GM23338 (cell line): ENCODE data around the gene KCNIP1. TPM values are rescaled to one million over a fixed set of nuclear protein-coding genes. Genes with fewer than 3 reads are reported as not detected.
A peak's percentile ranks its signal among the peaks of the same experiment; 100 is the strongest.
"Not testable (repeated sequence)": the region's sequence is repeated elsewhere in the genome, so short reads cannot be mapped to it uniquely, and the experiment has no call there.

ENCODE experiments used
- ATAC-seq: fragments of 200-7000 bp; cut with Tn5 transposase; 3 replicates; pipeline ENCODE4 v1.9.1; 2020
- DNase-seq: peaks from one replicate; pipeline ENCODE4 v3.0.0-alpha.2; 2015; ENCODE audit warnings: low spot score
- H2AFZ ChIP-seq: fragments of 200-600 bp; sonication (generic); 2 replicates; pipeline ENCODE4 v1.8.0; 2016; ENCODE audit warnings: antibody characterized with exemption, mild to moderate bottlenecking, moderate library complexity
- H3F3A ChIP-seq: fragments of 200-600 bp; sonication (generic); replicated peaks from 2 replicates; pipeline ENCODE4 v1.8.0; 2017; ENCODE audit warnings: antibody characterized with exemption, mixed run types, low read depth
- H3K27ac ChIP-seq: fragments of 200-600 bp; sonication (generic); 2 replicates; pipeline ENCODE4 v1.6.1; 2016; ENCODE audit warnings: low read depth
- H3K27me3 ChIP-seq: fragments of 200-600 bp; sonication (generic); 2 replicates; pipeline ENCODE4 v1.8.0; 2016; ENCODE audit warnings: mild to moderate bottlenecking, mixed run types, moderate library complexity; ENCODE audit not compliant: insufficient read depth
- H3K36me3 ChIP-seq: fragments of 200-600 bp; sonication (generic); 2 replicates; pipeline ENCODE4 v1.8.0; 2016; ENCODE audit warnings: mild to moderate bottlenecking; ENCODE audit not compliant: insufficient read depth
- H3K4me1 ChIP-seq: fragments of 200-600 bp; sonication (generic); 2 replicates; pipeline ENCODE4 v1.8.0; 2016; ENCODE audit warnings: mild to moderate bottlenecking, moderate library complexity; ENCODE audit not compliant: insufficient read depth
- H3K4me2 ChIP-seq: fragments of 200-600 bp; sonication (generic); 2 replicates; pipeline ENCODE4 v1.7.1; 2017; ENCODE audit warnings: mixed run types
- H3K4me3 ChIP-seq: fragments of 200-600 bp; sonication (generic); 2 replicates; pipeline ENCODE4 v1.6.1; 2016; ENCODE audit warnings: mixed run types
- H3K79me2 ChIP-seq: fragments of 200-600 bp; sonication (generic); replicated peaks from 2 replicates; pipeline ENCODE4 v1.8.0; 2017; ENCODE audit warnings: mild to moderate bottlenecking; ENCODE audit not compliant: insufficient read depth
- H3K9me2 ChIP-seq: fragments of 200-600 bp; sonication (generic); 2 replicates; pipeline ENCODE4 v1.8.0; 2017; ENCODE audit not compliant: insufficient read depth
- H4K20me1 ChIP-seq: fragments of 200-600 bp; sonication (generic); replicated peaks from 2 replicates; pipeline ENCODE4 v1.8.0; 2017; ENCODE audit warnings: mild to moderate bottlenecking; ENCODE audit not compliant: insufficient read depth
- H3K27ac Mint-ChIP-seq: 2 replicates; pipeline ENCODE4 v1.8.0; 2020; ENCODE audit warnings: inconsistent platforms, mild to moderate bottlenecking, moderate library complexity, mixed read lengths
- H3K27me3 Mint-ChIP-seq: 3 replicates; pipeline ENCODE4 v1.8.0; 2022; ENCODE audit warnings: low read depth, mild to moderate bottlenecking, moderate library complexity, mixed read lengths, inconsistent platforms; ENCODE audit not compliant: insufficient read depth, poor library complexity
- H3K36me3 Mint-ChIP-seq: 3 replicates; pipeline ENCODE4 v1.8.0; 2021; ENCODE audit warnings: low read depth, mild to moderate bottlenecking, inconsistent platforms, moderate library complexity, mixed read lengths
- H3K4me1 Mint-ChIP-seq: 3 replicates; pipeline ENCODE4 v1.8.0; 2020; ENCODE audit warnings: mild to moderate bottlenecking, inconsistent platforms, mixed read lengths
- H3K4me3 Mint-ChIP-seq: 3 replicates; pipeline ENCODE4 v1.8.0; 2021; ENCODE audit warnings: moderate library complexity, mild to moderate bottlenecking, inconsistent platforms, mixed read lengths
- H3K9me3 Mint-ChIP-seq: 3 replicates; pipeline ENCODE4 v1.8.0; 2020; ENCODE audit warnings: moderate library complexity, mild to moderate bottlenecking, inconsistent platforms, mixed read lengths
- CREB1 ChIP-seq: fragments of 250-450 bp; sonication (Bioruptor Pico); IDR thresholded peaks from 2 replicates; pipeline ENCODE4 v1.5.0; 2020; ENCODE audit warnings: low read depth, mild to moderate bottlenecking, moderate library complexity
- ETS1 ChIP-seq: IDR thresholded peaks from 2 replicates; pipeline ENCODE4 v1.6.1; 2016; ENCODE audit warnings: antibody characterized with exemption
- EZH2 ChIP-seq: fragments of 200-600 bp; sonication (generic); IDR thresholded peaks from one replicate; pipeline ENCODE4 v1.8.0; 2017; ENCODE audit warnings: antibody characterized with exemption, mild to moderate bottlenecking, low read depth; ENCODE audit not compliant: unreplicated experiment
- EZH2phosphoT487 ChIP-seq: fragments of 200-600 bp; sonication (generic); IDR thresholded peaks from one replicate; pipeline ENCODE4 v1.8.1; 2018; ENCODE audit warnings: antibody characterized with exemption; ENCODE audit not compliant: unreplicated experiment
- JUNB ChIP-seq: IDR thresholded peaks from one replicate; pipeline ENCODE4 v1.6.1; 2016; ENCODE audit warnings: antibody characterized with exemption; ENCODE audit not compliant: unreplicated experiment
- NANOG ChIP-seq: IDR thresholded peaks from 2 replicates; pipeline ENCODE4 v1.6.1; 2016; ENCODE audit warnings: antibody characterized with exemption, borderline replicate concordance
- POLR2AphosphoS5 ChIP-seq: IDR thresholded peaks from 2 replicates; pipeline ENCODE4 v1.6.1; 2016; ENCODE audit warnings: antibody characterized with exemption, low read depth
- REST ChIP-seq: IDR thresholded peaks from one replicate; pipeline ENCODE4 v1.6.1; 2018; ENCODE audit warnings: antibody characterized with exemption; ENCODE audit not compliant: unreplicated experiment
- STAT1 ChIP-seq: IDR thresholded peaks from one replicate; pipeline ENCODE4 v1.6.1; 2016; ENCODE audit warnings: antibody characterized with exemption; ENCODE audit not compliant: unreplicated experiment
- ZNF114 ChIP-seq: fragments of 250-450 bp; sonication (Bioruptor Pico); IDR thresholded peaks from 2 replicates; pipeline ENCODE4 v1.5.0; 2020; ENCODE audit warnings: mild to moderate bottlenecking, moderate library complexity
- ZNF331 ChIP-seq: fragments of 250-450 bp; sonication (Bioruptor Pico); IDR thresholded peaks from 2 replicates; pipeline ENCODE4 v1.5.0; 2020; ENCODE audit warnings: low read depth, mild to moderate bottlenecking, moderate library complexity
- polyA plus RNA-seq: library from polyadenylated mRNA; unstranded; fragments of >200 nt; fragmentation: Nextera tagmentation; extraction: Ambion mirVana; gene quantifications from 2 replicates; pipeline ENCODE4 v1.2.1, GENCODE V29; 2016
- total RNA-seq: library from RNA; depleted of rRNA; stranded (reverse); fragments of >200 nt; shearing (Covaris generic); gene quantifications from 2 replicates; pipeline ENCODE4 v1.2.3, GENCODE V29; 2014

Gene KCNIP1
- total and polyA plus RNA-seq, 2 experiments from 2014 or later, result 0.31 to 0.87 TPM

- peaks cover 10% of the 10 kb centered on the region for H3K27me3 Mint-ChIP-seq
- not testable (repeated sequence) for H3K4me1 ChIP-seq, ATAC-seq, H3K4me2 ChIP-seq, H3K36me3 ChIP-seq, H3K27ac Mint-ChIP-seq, H4K20me1 ChIP-seq, H3K79me2 ChIP-seq, DNase-seq, H3K9me3 Mint-ChIP-seq, H3F3A ChIP-seq, H3K4me3 ChIP-seq, H3K36me3 Mint-ChIP-seq, H3K27me3 ChIP-seq, H2AFZ ChIP-seq
- Histone ChIP-seq H3K27ac (peak overlapping the region; percentile 98), H3K9me2 (peaks cover 21% of the 10 kb centered on the region)
- peak; percentile 25; the same call in 1 of the 2 replicates for TF ChIP-seq ZNF331
- TF ChIP-seq NANOG, result peak; percentile 33; the same call in 1 of the 2 replicates
- TF ChIP-seq CREB1 (CRISPR knock-in tag), result peak; percentile 50; the same call in 1 of the 2 replicates
- H3K4me3 Mint-ChIP-seq, result peak overlapping the region; percentile 42; the same call in 2 of the 3 replicates
- H3K4me1 Mint-ChIP-seq, result peaks cover 20% of the 10 kb centered on the region
Observed at GRCh38 chr5:170762298-170762697, 258.5 kb downstream of the KCNIP1 start.

GRCh38 chr5:170765868-170766267 lies 262.0 kb downstream of the KCNIP1 start:
- DNase-seq, H3F3A ChIP-seq, H3K9me2 ChIP-seq, ATAC-seq, H3K27ac Mint-ChIP-seq, H3K27ac ChIP-seq, H3K4me3 ChIP-seq, H2AFZ ChIP-seq, H3K4me2 ChIP-seq, H3K36me3 Mint-ChIP-seq, H3K9me3 Mint-ChIP-seq, H3K36me3 ChIP-seq, H3K4me3 Mint-ChIP-seq, H3K79me2 ChIP-seq, H3K27me3 ChIP-seq, H3K27me3 Mint-ChIP-seq, H4K20me1 ChIP-seq: not testable (repeated sequence)
- peaks cover 16% of the 10 kb centered on the region for H3K4me1 Mint-ChIP-seq
- H3K4me1 ChIP-seq, result peaks cover 15% of the 10 kb centered on the region

GRCh38 chr5:170769246-170769645 lies 265.4 kb downstream of the KCNIP1 start:
- H3K9me2 ChIP-seq, result 0 out of 2 replicates have a peak, but pooled peaks cover 4% of the 10 kb centered on the region
- no peak overlapping the region for H3K4me3 ChIP-seq
- no peaks in the 10 kb centered on the region for H3F3A ChIP-seq
- Mint-ChIP-seq H3K36me3 (peaks cover 3% of the 10 kb centered on the region; the same call in 1 of the 3 replicates), H3K4me1 (peaks cover 31% of the 10 kb centered on the region), H3K9me3 (no peaks in the 10 kb centered on the region), H3K27me3 (peaks cover 3% of the 10 kb centered on the region), H3K4me3 (no peak overlapping the region), H3K27ac (no peak overlapping the region)
- DNase-seq, result no peak
- H3K36me3 ChIP-seq, result no peaks in the 10 kb centered on the region
- no peaks in the 10 kb centered on the region for H3K27me3 ChIP-seq
- no peaks in the 10 kb centered on the region for H3K79me2 ChIP-seq
- H3K4me1 ChIP-seq, result peaks cover 12% of the 10 kb centered on the region
- no peak overlapping the region for H2AFZ ChIP-seq
- no peak overlapping the region for H3K4me2 ChIP-seq
- H4K20me1 ChIP-seq, result no peaks in the 10 kb centered on the region
- no peak for ATAC-seq
- no peak overlapping the region for H3K27ac ChIP-seq
- TF ChIP-seq NANOG (no peak), CREB1 (CRISPR knock-in tag) (no peak), ZNF114 (CRISPR knock-in tag) (no peak), JUNB (no peak), ZNF331 (no peak), ETS1 (no peak), EZH2 (no peak), POLR2AphosphoS5 (no peak), EZH2phosphoT487 (no peak), REST (no peak), STAT1 (no peak)
